ENCODE results near the gene PEPD.
"Not testable (repeated sequence)": the region's sequence is repeated elsewhere in the genome, so short reads cannot be mapped to it uniquely, and the experiment has no call there.

Gene PEPD

DNA sequence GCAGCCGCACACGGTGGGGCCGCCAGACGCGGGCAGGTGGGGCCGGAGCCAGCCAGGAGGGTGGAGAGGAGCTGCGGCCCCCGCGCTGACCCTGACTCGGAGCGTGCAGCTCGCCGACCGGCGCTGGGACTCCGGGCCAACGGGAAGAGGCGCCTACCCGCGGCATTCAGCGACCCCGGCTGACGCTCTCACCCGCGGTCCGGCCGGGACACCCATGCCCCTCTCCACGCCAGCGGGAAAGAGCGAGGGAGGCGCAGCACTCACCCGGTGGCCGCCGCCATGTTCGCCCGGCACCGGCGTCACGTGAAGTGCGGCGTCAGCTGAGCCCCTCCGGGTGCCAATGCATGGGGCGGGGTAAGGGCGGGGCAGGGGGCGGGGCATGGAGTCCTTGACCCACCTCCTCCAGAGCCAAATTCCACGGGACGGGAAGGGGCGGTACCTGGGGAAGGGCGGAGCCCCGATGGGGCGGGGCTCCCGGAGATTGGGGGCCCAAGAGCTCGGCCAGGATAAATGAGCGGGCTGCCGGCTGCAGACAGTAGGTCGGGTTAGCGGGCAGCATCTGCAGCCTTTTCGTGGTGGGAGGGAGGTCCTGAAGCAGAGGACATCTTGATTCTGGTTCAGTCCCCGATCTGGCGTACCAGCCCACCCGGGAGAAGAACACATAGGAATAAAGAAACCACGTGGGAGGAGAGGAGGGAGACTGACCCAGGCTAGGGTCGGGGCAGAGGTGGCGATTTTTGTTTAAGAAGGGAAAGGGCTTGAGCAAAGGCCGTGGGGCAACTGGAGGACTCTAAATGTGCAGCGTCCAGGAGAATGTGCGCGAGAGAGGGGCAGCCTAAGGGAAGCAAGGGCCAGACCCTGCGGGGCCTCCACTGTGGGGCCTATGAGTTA lies at the start of gene PEPD:
TSS of gene PEPD (minus strand) at position 312 of the 891 bp plus-strand sequence. CDS start at position 281, 31 bp downstream.
- DNase-seq: peak; percentile 82

DNA sequence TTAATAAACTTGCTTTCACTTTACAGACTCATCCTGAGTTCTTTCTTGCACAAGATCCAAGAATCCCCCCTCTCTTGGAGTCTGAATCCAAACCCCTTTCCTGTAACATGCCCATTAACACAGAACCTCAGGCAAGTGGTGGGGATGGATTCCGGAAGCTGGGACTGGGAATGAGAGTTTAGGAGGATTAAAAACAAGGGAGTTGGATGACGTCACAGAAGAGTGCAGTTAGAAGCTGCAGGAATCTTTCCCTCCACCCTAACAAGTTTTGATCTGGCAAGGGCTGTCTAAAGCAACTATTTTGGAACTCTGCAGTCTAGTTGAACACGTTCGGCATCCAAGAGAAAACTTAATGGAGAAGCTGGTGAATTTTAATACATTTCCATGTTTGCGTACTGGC lies 48.2 kb upstream of the PEPD start:
- no peak for DNase-seq

DNA sequence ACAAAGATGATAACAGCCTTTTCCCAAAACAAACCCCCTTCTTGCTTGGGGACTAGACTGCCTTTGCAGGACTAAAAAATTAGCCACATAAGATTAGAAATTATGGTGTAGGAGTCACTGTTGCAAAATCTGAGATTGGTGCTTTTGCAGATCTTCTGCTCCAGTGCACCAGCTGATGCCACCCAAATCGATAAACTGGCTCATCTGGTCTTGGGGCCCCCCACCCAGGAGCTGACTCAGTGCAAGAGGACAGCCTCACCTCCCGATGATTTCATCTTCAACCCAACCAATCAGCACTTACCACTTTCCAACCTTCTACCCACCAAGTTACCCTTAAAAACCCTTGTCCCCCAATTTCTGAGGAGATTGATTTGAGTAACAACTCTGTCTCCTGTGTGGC lies 47.1 kb upstream of the PEPD start:
- no peak for DNase-seq

DNA sequence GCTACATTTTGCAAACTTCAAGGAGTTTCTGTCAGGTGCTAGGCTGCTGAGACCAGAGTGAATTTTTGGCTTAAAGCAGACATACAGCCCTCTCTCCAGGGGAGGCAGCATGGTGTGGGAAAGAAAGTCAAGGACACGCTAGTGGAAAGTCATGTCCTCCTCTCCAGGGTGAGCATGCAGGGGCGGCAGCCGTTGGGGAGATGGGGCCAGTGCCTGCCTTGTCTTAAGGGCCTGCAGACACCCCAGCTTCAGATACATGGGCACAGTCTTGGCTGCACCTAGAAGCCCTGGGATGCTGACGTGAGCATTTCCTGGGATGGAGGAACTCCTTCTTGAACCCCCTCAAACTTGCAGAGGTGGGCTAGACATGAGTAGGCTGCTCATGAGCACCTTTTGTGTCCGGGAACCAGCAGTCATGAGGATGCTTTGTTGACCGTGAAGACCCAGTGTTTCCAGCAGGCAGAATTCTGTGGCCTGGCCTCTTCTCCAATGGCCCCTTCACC lies 43.3 kb upstream of the PEPD start:
- no peak for DNase-seq

DNA sequence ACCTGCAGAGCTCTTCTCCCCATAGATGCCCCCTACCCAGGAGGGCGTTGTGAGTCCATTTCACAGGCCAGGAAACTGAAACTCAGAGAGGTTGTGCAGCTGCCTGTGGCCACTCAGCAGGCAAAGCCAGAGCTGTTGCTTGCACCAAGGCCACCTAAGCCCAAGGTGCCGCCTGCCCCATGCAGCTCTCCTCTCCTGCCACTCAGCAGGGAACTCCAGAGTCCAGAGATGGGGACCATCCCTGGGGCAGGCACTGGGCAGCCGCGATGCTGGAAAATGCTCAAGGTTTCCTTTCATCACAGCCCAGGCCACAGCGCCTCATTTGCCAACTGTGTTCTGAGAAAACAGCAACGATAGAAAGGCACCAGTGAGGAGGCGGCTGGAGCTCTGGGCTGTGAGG lies 41.0 kb upstream of the PEPD start:
- no peak for DNase-seq

DNA sequence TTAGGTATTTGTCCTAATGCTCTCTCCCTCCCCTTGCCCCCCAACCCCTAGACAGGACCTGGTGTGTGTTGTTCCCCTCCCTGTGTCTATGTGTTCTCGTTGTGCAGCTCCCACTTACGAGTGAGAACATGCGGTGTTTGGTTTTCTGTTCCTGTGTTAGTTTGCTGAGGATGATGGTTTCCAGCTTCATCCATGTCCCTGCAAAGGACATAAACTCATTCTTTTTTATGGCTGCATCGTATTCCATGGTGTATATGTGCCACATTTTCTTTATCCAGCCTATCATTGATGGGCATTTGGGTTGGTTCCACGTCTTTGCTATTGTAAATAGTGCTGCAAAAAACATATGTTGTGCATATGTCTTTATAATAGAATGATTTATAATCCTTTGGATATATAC lies 40.1 kb upstream of the PEPD start:
- DNase-seq: not testable (repeated sequence)

DNA sequence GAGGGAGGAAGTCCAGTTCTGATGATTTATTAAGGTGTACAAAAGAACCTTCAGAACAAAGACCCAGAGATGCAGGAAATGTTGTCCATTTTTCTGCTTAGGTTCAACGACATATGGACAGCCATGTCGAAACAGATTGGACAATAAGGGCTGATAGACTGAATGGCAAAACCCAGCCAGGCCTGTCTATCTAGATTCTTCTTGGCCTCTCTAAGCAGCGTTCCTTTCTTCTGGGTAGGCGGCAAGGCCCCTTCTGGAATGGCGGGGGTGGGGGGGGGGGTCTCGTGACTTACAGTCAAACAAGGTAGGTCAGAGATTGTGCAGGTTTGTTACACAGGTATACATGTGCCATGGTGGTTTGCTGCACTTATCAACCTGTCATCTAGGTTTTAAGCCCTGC lies 39.7 kb upstream of the PEPD start:
- no peak for DNase-seq

DNA sequence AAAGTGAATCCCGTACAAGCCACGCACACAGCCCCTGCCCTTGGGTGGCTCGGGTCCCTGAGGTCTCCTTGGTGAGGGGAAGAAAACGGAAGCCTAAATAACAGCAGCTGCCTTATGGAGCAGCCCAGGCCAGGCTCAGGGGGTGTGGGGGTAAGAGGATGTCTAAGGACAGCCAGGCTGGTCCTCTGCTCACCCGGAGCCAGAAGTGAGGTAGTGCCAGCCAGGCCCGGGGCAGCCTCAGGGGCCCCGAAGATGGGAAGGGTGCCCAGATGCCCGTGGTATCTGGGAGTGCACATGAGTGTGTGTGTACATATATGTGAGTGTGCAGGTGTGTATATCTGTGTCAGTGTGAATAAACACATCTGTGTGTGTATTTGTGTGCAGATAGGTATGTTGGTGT lies 38.4 kb upstream of the PEPD start:
- no peak for DNase-seq

DNA sequence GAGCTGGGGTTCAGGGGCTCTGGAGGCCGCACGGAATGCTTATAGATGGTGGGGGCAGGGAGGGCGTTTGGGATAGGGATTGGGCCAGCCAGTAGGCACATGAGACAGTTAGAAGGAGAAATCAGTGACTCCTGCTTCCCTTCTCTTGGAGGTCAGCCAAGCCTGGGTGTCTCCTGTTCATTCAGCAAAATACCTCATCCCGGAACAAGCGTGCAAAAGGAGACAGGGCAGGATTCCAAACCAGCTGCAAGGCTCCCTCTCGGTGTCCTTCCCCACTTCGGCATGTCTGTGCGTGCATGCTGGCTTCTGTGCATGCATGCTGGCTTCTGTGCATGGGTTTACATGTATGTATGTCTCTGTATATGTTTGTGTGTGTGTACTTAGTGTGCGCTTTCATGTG lies 37.3 kb upstream of the PEPD start:
- DNase-seq: peak; percentile 16

DNA sequence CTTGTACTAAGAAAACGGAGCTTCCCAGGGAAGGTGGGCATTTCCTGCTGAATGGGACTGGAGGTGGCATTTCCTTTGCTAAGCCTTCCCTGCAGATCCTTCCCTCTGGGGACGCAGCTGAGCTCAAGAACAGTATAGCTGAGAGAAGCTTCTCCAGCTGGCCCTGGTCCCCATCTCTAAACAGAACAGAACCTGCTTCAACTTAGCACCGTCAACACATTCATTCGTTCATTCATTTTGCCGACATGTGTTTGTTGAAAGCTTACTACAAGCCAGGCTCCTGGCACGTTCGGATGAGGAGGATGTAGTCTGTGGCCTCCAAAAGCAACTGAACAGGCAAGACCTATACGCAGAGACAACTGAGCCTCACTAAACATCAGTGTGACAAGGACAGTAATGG lies 36.6 kb upstream of the PEPD start:
- DNase-seq: no peak

DNA sequence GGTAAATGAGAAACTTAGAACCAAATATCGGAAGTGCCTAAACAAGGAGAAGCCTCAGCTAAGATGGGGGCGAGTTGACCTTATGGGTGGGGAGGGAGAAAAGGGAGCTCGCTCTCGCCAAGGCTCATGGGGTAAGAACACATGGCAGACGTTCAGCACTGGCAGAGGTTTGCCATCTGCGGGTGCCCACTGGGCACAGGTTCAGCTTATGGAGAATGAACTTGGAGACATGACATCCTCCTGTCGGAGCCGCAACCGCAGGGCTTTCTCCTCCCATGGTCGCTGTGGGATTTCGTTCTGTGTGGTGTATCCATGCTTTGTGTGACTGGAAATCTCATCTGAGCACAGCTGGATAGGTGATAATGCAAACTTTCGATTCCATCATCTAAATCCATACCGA lies 36.1 kb upstream of the PEPD start:
- no peak for DNase-seq

DNA sequence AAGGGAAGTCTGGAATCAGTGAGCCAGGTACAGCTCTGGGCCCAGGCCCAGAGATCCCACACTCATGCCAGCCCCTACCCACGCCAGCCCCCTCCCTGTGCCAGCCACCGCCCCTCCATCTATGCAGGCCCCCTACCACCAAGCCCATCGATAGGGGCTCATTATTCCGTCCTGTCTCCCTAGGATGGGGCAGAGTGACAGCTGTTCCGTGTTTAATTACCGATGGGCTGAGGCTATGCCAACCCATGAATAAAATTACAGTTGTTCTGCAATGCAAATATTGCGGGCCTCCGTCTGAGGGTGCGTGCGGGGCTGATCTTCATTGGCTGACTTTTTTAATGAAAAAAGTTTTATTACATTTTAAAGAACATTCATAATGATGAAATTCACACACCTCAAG lies 35.6 kb upstream of the PEPD start:
- DNase-seq: no peak

DNA sequence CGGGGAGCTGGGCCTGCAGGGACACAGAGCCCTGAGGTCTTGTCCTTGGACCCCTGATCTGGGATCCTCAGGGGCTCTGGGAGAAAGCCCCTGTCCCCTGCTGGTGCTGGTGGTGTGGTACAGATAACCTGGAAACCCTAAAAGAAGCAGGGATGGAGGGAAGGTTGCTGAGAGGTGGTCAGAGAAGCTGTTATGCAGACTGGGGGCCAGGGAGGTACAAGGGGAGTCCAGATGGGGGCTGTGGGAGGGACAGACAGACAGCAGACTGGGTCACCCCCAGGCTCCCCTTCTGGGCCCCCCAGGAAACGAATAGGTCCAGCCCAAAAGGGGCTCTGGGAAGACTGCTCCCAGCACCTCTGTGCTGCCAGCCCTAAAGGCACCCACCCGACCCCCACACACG lies 34.7 kb upstream of the PEPD start:
- DNase-seq: no peak

DNA sequence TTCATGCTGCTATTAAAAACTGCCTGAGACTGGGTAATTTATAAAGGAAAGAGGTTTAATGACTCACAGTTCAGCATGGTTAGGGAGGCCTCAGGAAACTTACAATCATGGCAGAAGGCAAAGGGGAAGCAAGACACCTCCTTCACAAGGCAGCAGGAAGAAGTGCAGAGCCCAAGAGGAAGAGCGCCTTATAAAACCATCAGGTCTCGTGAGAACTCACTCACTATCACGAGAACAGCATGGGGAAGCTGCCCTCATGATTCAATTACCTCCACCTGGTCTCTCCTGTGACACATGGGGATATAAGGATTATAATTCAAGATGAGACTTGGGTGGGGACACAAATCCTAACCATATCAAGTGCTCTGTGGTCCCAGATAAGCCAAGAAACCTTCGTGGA lies 34.1 kb upstream of the PEPD start:
- DNase-seq: not testable (repeated sequence)

DNA sequence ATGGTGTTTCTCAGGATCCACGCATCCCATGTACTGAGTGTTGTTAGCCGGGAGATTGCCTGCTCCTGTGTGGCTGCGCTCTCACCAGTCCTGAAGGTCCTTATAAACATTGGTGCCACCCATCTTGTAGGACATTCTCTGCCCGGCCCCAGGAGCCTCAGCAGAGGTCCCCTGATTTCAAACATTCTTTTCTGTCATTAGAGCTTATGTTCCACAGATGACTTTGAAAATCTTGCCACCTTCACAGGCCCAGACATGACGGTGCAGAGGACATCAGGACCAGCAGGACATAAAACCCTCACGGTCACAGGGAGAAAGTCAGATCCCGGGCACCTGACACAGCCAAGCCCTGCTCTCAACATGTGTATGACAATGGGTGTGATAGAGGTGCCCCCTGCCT lies 33.2 kb upstream of the PEPD start:
- DNase-seq: no peak

DNA sequence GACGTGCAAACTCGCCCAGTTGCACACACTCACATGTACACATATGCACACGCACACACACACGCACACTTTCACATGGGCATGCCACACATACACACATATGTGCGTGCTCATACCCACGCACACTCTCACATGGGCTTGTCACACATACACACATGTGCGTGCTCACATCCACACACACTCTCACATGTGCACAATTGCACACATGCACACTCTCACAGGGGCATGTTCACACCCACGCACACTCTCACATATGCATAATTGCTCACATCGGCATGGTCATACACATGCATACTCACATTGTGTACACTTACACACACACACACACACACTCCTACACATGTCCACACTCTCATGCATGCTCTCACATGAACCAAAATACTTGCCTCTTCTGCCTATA lies 32.8 kb upstream of the PEPD start:
- no peak for DNase-seq

DNA sequence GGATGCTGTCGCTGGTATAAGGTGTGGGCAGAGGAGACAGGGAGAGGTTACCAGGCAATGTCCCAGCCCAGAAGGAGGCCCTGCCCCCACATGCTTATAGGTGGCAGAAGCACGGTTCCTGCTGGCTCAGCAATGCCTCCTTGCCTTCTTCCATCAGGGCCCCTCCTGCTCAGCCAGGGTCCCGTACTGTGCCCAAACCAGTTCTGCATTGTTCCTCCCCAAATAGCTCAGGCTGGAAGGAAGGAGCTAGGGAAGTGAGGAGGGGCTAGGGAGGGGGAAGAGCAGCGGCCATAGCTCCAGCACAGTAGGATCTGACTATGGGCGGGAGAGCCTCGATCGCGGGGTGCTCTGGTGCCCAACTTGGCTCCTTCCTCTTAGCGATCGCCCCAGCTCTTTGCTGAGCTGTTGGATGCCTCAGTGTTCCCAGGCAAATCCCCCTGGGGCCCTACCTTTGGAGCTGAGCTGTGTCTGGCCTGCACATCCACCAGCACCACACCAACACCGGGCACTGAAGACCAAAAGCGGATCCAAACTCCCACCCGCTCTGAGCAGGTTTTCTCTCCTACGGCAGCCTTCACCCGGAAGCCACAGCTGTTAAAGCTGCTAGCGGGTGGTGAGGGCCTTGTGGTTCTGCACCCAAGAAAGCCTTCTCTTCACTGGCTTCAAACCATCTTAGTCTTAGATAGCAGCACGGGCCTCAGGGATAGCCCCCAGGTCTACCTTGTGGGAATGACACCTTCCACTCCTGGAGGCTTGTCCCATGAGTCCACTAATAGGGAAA lies 32.1 kb upstream of the PEPD start:
- DNase-seq: no peak

DNA sequence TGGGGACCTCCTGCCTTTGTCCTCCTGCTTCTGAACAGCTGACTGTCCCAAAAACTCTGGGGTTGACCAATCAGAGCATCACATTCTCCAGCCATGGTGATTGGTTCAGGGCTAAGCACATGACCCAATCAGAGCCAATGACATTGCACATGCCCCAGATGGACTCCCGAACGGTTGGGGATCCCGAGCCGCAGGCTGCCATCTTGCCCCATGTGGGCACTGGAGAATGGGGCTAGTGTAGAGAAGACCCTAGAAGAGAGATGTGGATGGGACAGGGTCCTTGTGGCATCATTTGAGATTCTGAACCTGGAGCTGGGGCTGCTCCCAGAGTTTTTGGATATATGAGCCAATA lies 31.3 kb upstream of the PEPD start:
- no peak for DNase-seq

DNA sequence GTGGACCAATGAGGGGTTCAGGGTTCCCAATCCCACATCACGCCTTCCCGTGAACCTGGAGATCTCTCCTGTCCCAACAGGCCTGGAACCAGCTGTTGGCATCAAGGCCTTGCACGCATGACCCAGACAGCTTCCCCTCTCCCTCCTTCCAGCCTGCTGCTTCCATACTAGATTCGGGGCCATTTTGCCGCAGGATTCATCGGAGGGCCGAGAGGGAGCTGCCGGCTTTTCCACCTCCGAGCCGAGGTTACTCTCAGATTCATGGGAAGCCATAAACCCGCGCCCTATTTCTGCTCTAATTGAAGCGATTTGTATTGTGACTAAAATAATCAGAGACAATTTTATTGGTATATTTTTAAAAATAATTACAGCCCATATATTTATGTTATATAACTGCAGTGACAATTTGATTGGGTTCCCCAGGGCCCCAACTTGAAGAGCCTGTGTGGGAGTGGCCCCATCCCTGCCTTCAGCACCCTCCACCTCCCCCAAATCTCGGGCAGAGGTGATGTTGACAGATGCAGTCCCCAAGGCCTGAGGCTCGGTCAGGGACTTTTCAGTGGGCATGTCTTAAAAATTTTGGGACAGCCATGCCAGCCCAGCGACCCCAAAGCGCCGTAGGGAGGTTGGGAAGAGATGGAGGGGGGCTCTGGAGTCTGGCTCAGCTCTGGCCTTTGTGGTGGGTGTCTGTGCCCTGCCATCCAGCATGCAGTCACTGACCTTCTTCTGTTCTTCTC lies 30.8 kb upstream of the PEPD start:
- no peak for DNase-seq

DNA sequence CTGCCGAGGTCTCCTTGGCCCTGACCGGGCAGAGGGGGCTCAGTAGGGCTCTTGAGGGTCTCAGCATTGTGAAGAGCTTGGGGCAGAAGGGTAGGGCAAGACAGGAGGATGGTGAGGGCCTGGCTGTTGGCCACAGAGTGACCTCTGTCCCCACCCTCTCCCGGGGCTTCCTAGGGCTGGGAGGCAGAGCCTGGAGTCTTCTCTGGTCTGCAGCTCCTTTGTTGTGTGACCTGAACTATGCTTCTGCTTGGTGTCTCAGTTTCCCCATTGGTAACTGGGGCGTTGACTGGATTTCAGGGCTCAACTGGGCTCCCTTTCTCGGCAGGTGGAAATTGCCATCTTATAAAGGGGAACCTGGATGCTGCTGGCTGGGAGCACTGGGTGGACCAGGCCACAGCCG lies 30.1 kb upstream of the PEPD start:
- no peak for DNase-seq

DNA sequence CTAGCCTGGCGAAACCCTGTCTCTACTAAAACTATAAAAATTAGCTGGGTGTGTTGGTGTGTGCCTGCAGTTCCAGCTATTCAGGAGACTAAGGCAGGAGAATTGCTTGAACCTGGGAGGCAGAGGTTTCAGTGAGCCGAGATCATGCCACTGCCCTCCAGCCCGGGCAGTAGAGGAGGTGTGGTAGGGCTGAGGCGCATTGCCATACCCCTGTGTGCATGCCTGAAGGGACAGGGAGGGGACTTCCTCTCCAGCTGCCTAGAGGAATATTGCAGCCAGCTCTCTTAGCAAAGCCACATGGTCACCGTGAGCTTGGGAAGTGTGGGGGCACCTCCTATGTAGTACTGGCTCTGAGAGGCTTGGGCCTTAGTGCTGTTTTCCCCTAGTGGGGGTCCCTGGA lies 29.2 kb upstream of the PEPD start:
- no peak for DNase-seq

DNA sequence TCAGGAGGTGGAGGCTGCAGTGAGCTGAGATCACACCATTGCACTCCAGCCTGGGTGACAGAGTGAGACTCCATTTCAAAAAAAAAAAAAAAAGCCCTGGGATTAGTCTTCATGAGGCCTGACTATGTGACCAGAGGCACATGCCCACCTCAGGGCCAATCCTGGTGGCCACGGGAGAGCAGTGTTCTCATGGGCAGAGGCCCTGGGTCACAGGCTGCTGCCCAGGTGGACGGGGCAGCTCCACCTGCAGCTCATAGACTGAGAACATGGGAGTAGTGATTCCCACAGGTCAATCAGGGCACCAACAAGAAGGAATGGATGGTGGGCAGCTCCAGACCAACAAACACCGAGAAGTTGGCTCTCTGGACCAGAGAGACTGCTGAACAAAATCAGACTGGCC lies 26.1 kb upstream of the PEPD start:
- no peak for DNase-seq

DNA sequence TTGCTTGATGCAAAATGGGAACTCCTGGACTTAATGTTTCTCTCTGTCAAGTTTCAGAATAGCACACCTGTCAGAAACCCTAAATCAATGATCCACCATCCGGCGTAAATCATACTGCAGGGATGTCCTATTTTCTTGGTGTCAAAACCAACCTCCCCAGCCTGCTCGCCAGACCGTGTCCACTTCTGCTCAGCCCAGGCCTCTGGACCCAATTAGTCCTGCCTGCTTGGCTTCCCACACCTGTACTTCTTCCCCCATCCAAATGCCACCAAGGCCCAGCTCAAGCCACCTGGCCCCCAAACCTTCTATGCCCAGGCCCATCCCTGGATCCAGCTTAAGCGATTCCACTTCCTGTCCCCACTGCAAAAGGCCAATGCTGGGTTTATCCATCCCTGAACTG lies 25.1 kb upstream of the PEPD start:
- no peak for DNase-seq
